GM18870 (cell line): Measurements from ENCODE around the gene HAO2.
"Not testable (repeated sequence)": the region's sequence is repeated elsewhere in the genome, so short reads cannot be mapped to it uniquely, and the experiment has no call there.

Experiments
- ATAC-seq: cut with Tn5 transposase; IDR thresholded peaks from one replicate; pipeline ENCODE4 v1.9.1; 2021; ENCODE audit warnings: moderate library complexity; ENCODE audit not compliant: unreplicated experiment

Gene HAO2

GRCh38 chr1:119376594-119376993 lies 8.0 kb downstream of the HAO2 start:
- ATAC-seq = no peak

- ATAC-seq = not testable (repeated sequence)
Measured at GRCh38 chr1:119377594-119377993, 9.0 kb downstream of the HAO2 start.

- no peak for ATAC-seq
Measured at GRCh38 chr1:119379117-119379516, 10.5 kb downstream of the HAO2 start.

- ATAC-seq = no peak
Measured at GRCh38 chr1:119380304-119380703, 11.7 kb downstream of the HAO2 start.

GRCh38 chr1:119380983-119381662 lies 12.5 kb downstream of the HAO2 start:
- ATAC-seq = no peak

- ATAC-seq = no peak
Measured at GRCh38 chr1:119384591-119384990, 16.0 kb downstream of the HAO2 start.

GRCh38 chr1:119385650-119386049 lies 17.1 kb downstream of the HAO2 start:
- ATAC-seq = no peak

- no peak for ATAC-seq
Measured at GRCh38 chr1:119387858-119388257, 19.3 kb downstream of the HAO2 start.

GRCh38 chr1:119388450-119388849 lies 19.9 kb downstream of the HAO2 start:
- ATAC-seq = no peak

- ATAC-seq = no peak
Measured at GRCh38 chr1:119390526-119390925, 21.9 kb downstream of the HAO2 start.

- ATAC-seq = no peak
Measured at GRCh38 chr1:119391749-119392148, 23.2 kb downstream of the HAO2 start.

GRCh38 chr1:119394085-119394484 lies 25.5 kb downstream of the HAO2 start:
- no peak for ATAC-seq

GRCh38 chr1:119396982-119397381 lies 28.4 kb downstream of the HAO2 start:
- no peak for ATAC-seq

- ATAC-seq = no peak
Measured at GRCh38 chr1:119397986-119398385, 29.4 kb downstream of the HAO2 start.

GRCh38 chr1:119404736-119405135 lies 36.2 kb downstream of the HAO2 start:
- no peak for ATAC-seq

- no peak for ATAC-seq
Measured at GRCh38 chr1:119409731-119410130, 41.1 kb downstream of the HAO2 start.

- ATAC-seq = no peak
Measured at GRCh38 chr1:119410961-119411360, 42.4 kb downstream of the HAO2 start.

GRCh38 chr1:119414950-119415349 lies 46.4 kb downstream of the HAO2 start, which contains the start of gene HSD3B2:
HSD3B2 (plus strand) TSS chr1:119415150; CDS start chr1:119415420, 270 bp downstream.
- no peak for ATAC-seq

- ATAC-seq = no peak
Measured at GRCh38 chr1:119416006-119416640, 47.5 kb downstream of the HAO2 start.

GRCh38 chr1:119419109-119419508 lies 50.5 kb downstream of the HAO2 start:
- ATAC-seq = no peak

- ATAC-seq = no peak
Measured at GRCh38 chr1:119420638-119421037, 52.1 kb downstream of the HAO2 start.

- ATAC-seq = no peak
Measured at GRCh38 chr1:119422631-119423030, 54.0 kb downstream of the HAO2 start.

GRCh38 chr1:119428991-119429390 lies 60.4 kb downstream of the HAO2 start:
- ATAC-seq = no peak
